Tibial artery (tissue), 4 donors: ENCODE measurements around the gene RBM17.

Experiments used
- DNase-seq, 2 donors: peaks; one replicate each; pipeline ENCODE4 v3.0.0-alpha.2; 2019
- H3K27ac ChIP-seq, 2 donors: fragments of 200-600 bp; sonication (generic) in 1 of 2; 1 replicate in 1 of 2; 2 replicates in 1 of 2; pipeline ENCODE4 v1.5.1; 2018 to 2019; ENCODE audit warnings: mild to moderate bottlenecking in 1 of 2
- H3K27me3 ChIP-seq, 2 donors: fragments of 200-600 bp; sonication (generic) in 1 of 2; one replicate each; pipeline versions ENCODE4 v1.5.1 to v1.6.0; 2016 to 2019
- H3K36me3 ChIP-seq, 3 donors: fragments of 200-600 bp; sonication (generic) in 2 of 3; one replicate each; pipeline ENCODE4 v1.5.1; 2016 to 2019; ENCODE audit warnings: mild to moderate bottlenecking in 2 of 3
- H3K4me1 ChIP-seq, 4 donors: fragments of 200-600 bp; sonication (generic) in 2 of 4; 1 replicate in 3 of 4; 2 replicates in 1 of 4; pipeline ENCODE4 v1.5.1; 2016 to 2019
- H3K4me3 ChIP-seq, 2 donors: fragments of 200-600 bp; sonication (generic) in 1 of 2; 1 replicate in 1 of 2; 2 replicates in 1 of 2; pipeline ENCODE4 v1.5.1; 2018 to 2019; ENCODE audit warnings: mild to moderate bottlenecking in 2 of 2
- H3K9me3 ChIP-seq, 3 donors: fragments of 200-600 bp; sonication (generic) in 1 of 3; one replicate each; pipeline ENCODE4 v1.5.1; 2016 to 2019
- CTCF ChIP-seq, 2 experiments: fragments of 200-600 bp in 1 of 2; fragments of 450-650 bp in 1 of 2; IDR thresholded peaks; one replicate each; pipeline ENCODE4 v1.5.1; 2017 to 2019; ENCODE audit warnings: antibody characterized with exemption in 2 of 2, mild to moderate bottlenecking in 1 of 2, moderate library complexity in 1 of 2
- intact Hi-C: fragments of 100-400 bp; cut with DNase I; formaldehyde crosslinking; loops from one replicate; pipeline ENCODE4 v1.15.0; 2023; ENCODE audit warnings: low total_unique reads

RBM17 gene

GRCh38 chr10:6080417-6080973, 8.3 kb upstream of the RBM17 start:
- peak in 1 of 2 donors; percentile 13 for DNase-seq
- no peak overlapping the region for H3K4me3 ChIP-seq
- no peak overlapping the region for H3K27ac ChIP-seq
- TF ChIP-seq CTCF (IDR thresholded peaks at IDR 0.05): no peak
- intact Hi-C loops: no loop called here
- H3K27me3 ChIP-seq: peaks cover 0 to 51% of the 10 kb centered on the region in 2 donors
- H3K4me1 ChIP-seq: peaks cover 0 to 17% (median 0%) of the 10 kb centered on the region in 4 donors
- no peaks in the 10 kb centered on the region for H3K9me3 ChIP-seq
- no peaks in the 10 kb centered on the region for H3K36me3 ChIP-seq

GRCh38 chr10:6082496-6083395, 6.1 kb upstream of the RBM17 start:
- Histone ChIP-seq H3K27me3 (peaks cover 0 to 40% of the 10 kb centered on the region in 2 donors), H3K27ac (no peak overlapping the region), H3K4me3 (no peak overlapping the region), H3K4me1 (peaks cover 0 to 20% (median 2%) of the 10 kb centered on the region in 4 donors), H3K9me3 (no peaks in the 10 kb centered on the region), H3K36me3 (no peaks in the 10 kb centered on the region)
- TF ChIP-seq CTCF (IDR thresholded peaks at IDR 0.05): no peak
- intact Hi-C loops: no loop called here
- peak in 1 of 2 donors; percentile 57 for DNase-seq

- Histone ChIP-seq H3K4me3 (no peak overlapping the region), H3K27me3 (peaks cover 0 to 32% of the 10 kb centered on the region in 2 donors), H3K27ac (no peak overlapping the region), H3K36me3 (no peaks in the 10 kb centered on the region), H3K9me3 (no peaks in the 10 kb centered on the region), H3K4me1 (peaks cover 0 to 23% (median 4%) of the 10 kb centered on the region in 4 donors)
- peak in 1 of 2 donors; percentile 11 for DNase-seq
- intact Hi-C loops: no loop called here
- TF ChIP-seq CTCF (IDR thresholded peaks at IDR 0.05): no peak
These were observed 5.0 kb upstream of the RBM17 start for GRCh38 chr10:6083523-6084475.

- Histone ChIP-seq H3K4me3 (no peak overlapping the region), H3K27ac (no peak overlapping the region), H3K4me1 (peaks cover 0 to 43% (median 24%) of the 10 kb centered on the region in 4 donors), H3K27me3 (peaks cover 0 to 8% of the 10 kb centered on the region in 2 donors), H3K9me3 (no peaks in the 10 kb centered on the region), H3K36me3 (no peaks in the 10 kb centered on the region)
- TF ChIP-seq CTCF (IDR thresholded peaks at IDR 0.05): peak; percentile 59 to 77
- intact Hi-C loops: no loop called here
- peak; percentile 88 to 93 for DNase-seq
These were observed 2.2 kb upstream of the RBM17 start for GRCh38 chr10:6086375-6087233.
